Endodermal cell (in vitro differentiated cells): ENCODE data around the gene BPNT1. TPM values are rescaled to one million over a fixed set of nuclear protein-coding genes. Genes with fewer than 3 reads are reported as not detected.
A peak's percentile ranks its signal among the peaks of the same experiment; 100 is the strongest.
"Not testable (repeated sequence)": the region's sequence is repeated elsewhere in the genome, so short reads cannot be mapped to it uniquely, and the experiment has no call there.

Experiments used
- DNase-seq: peaks from one replicate; pipeline ENCODE4 v3.0.0-alpha.2; 2017
- H3K27ac ChIP-seq: 2 replicates; pipeline ENCODE4 v1.5.1; 2013; ENCODE audit warnings: mild to moderate bottlenecking, low read depth, low read length, moderate library complexity
- H3K27me3 ChIP-seq: 2 replicates; pipeline ENCODE4 v1.6.1; 2013; ENCODE audit warnings: mild to moderate bottlenecking, low read length, moderate library complexity; ENCODE audit not compliant: insufficient read depth, control insufficient read depth, poor library complexity, severe bottlenecking
- H3K36me3 ChIP-seq: 2 replicates; pipeline ENCODE4 v1.7.0; 2013; ENCODE audit warnings: mild to moderate bottlenecking, low read length, moderate library complexity; ENCODE audit not compliant: control insufficient read depth, insufficient read depth
- H3K4me1 ChIP-seq: one replicate; pipeline ENCODE4 v1.7.0; 2013; ENCODE audit warnings: low read length; ENCODE audit not compliant: control insufficient read depth, insufficient read depth
- H3K4me3 ChIP-seq: 2 replicates; pipeline ENCODE4 v1.5.1; 2013; ENCODE audit warnings: mild to moderate bottlenecking, low read length, moderate library complexity
- H3K9ac ChIP-seq: 2 replicates; pipeline ENCODE4 v1.6.1; 2013; ENCODE audit warnings: mild to moderate bottlenecking, low read length, moderate library complexity; ENCODE audit not compliant: poor library complexity, severe bottlenecking; ENCODE audit errors: extremely low read depth
- H3K9me3 ChIP-seq: 2 replicates; pipeline ENCODE4 v1.6.1; 2013; ENCODE audit warnings: mild to moderate bottlenecking, low read length, moderate library complexity; ENCODE audit not compliant: control insufficient read depth
- H3K27ac Mint-ChIP-seq: 2 replicates; pipeline ENCODE4 v1.8.0; 2020; ENCODE audit warnings: mixed read lengths
- H3K27me3 Mint-ChIP-seq: 2 replicates; pipeline ENCODE4 v1.8.0; 2021; ENCODE audit warnings: mild to moderate bottlenecking, mixed read lengths; ENCODE audit not compliant: insufficient read depth
- H3K36me3 Mint-ChIP-seq: 2 replicates; pipeline ENCODE4 v1.8.0; 2020; ENCODE audit warnings: low read depth, mixed read lengths
- H3K4me1 Mint-ChIP-seq: 2 replicates; pipeline ENCODE4 v1.8.0; 2020; ENCODE audit warnings: mixed read lengths
- H3K4me3 Mint-ChIP-seq: 2 replicates; pipeline ENCODE4 v1.8.0; 2020; ENCODE audit warnings: mild to moderate bottlenecking, moderate library complexity, mixed read lengths
- H3K9me3 Mint-ChIP-seq: 2 replicates; pipeline ENCODE4 v1.8.0; 2020; ENCODE audit warnings: mild to moderate bottlenecking, mixed read lengths
- CTCF ChIP-seq: fragments of 200-600 bp; sonication (generic); conservative IDR thresholded peaks from 2 replicates; pipeline ENCODE4 v1.5.0; 2021; ENCODE audit warnings: antibody characterized with exemption, mild to moderate bottlenecking
- WGBS, 2 experiments: methylation state at CpG; one replicate each; pipeline versions ENCODE4 v1.1.5 to v1.1.7; 2013; ENCODE audit warnings: missing lambda C conversion rate in 2 of 2, mixed read lengths in 1 of 2; ENCODE audit not compliant: insufficient coverage in 1 of 2, insufficient read length in 1 of 2; 5-methylcytosine and 5-hydroxymethylcytosine counted together
- total RNA-seq, 2 donors: library from RNA; stranded (reverse); fragmentation: NEBNext Ultra II Directional in 1 of 2; extraction: Animal tissue kit (Norgen Biotek cat#: 25700) in 1 of 2; gene quantifications; 2 replicates in 1 of 2; 3 replicates in 1 of 2; pipeline ENCODE4 v1.2.1, GENCODE V29; 2021

BPNT1 gene
- total RNA-seq, 2 donors from 2014 or later, result 13.1 to 15.6 TPM

GRCh38 chr1:220121791-220122530, 32.4 kb upstream of the BPNT1 start:
- no peaks in the 10 kb centered on the region for H3K9me3 Mint-ChIP-seq
- Histone ChIP-seq H3K27ac (no peak overlapping the region), H3K4me1 (no peaks in the 10 kb centered on the region), H3K36me3 (peaks cover 38% of the 10 kb centered on the region), H3K9me3 (no peaks in the 10 kb centered on the region), H3K27me3 (no peaks in the 10 kb centered on the region), H3K4me3 (no peak overlapping the region), H3K9ac (no peak overlapping the region)
- peaks cover 18% of the 10 kb centered on the region for H3K36me3 Mint-ChIP-seq
- no peak overlapping the region for H3K27ac Mint-ChIP-seq
- DNase-seq, result no peak
- H3K4me1 Mint-ChIP-seq, result peaks cover 8% of the 10 kb centered on the region
- H3K4me3 Mint-ChIP-seq, result no peak overlapping the region
- TF ChIP-seq CTCF, result no peak
- WGBS, 2 experiments, result 94 to 97% methylated on average over 6 to 8 of the region's 8 CpGs
- no peaks in the 10 kb centered on the region for H3K27me3 Mint-ChIP-seq

GRCh38 chr1:220119043-220119512, 29.5 kb upstream of the BPNT1 start:
- H3K27ac Mint-ChIP-seq, result no peak overlapping the region
- no peak overlapping the region for H3K9ac ChIP-seq
- H3K4me3 ChIP-seq, result no peak overlapping the region
- H3K27me3 ChIP-seq, result no peaks in the 10 kb centered on the region
- no peak overlapping the region for H3K27ac ChIP-seq
- H3K27me3 Mint-ChIP-seq, result no peaks in the 10 kb centered on the region
- H3K9me3 Mint-ChIP-seq, result no peaks in the 10 kb centered on the region
- WGBS, 2 experiments, result 96 to 97% methylated on average over 5 to 6 of the region's 6 CpGs
- TF ChIP-seq CTCF, result no peak
- H3K4me3 Mint-ChIP-seq, result no peak overlapping the region
- DNase-seq, result no peak
- peaks cover 32% of the 10 kb centered on the region for H3K36me3 Mint-ChIP-seq
- no peaks in the 10 kb centered on the region for H3K9me3 ChIP-seq
- peaks cover 4% of the 10 kb centered on the region for H3K4me1 Mint-ChIP-seq
- peaks cover 52% of the 10 kb centered on the region for H3K36me3 ChIP-seq
- H3K4me1 ChIP-seq, result no peaks in the 10 kb centered on the region

GRCh38 chr1:220113136-220113695, 23.6 kb upstream of the BPNT1 start:
- H3K27me3 Mint-ChIP-seq, result no peaks in the 10 kb centered on the region
- Histone ChIP-seq H3K4me3 (no peak overlapping the region), H3K36me3 (peaks cover 66% of the 10 kb centered on the region), H3K27ac (no peak overlapping the region), H3K9ac (no peak overlapping the region), H3K27me3 (no peaks in the 10 kb centered on the region), H3K9me3 (no peaks in the 10 kb centered on the region), H3K4me1 (no peaks in the 10 kb centered on the region)
- no peak overlapping the region for H3K27ac Mint-ChIP-seq
- no peaks in the 10 kb centered on the region for H3K9me3 Mint-ChIP-seq
- DNase-seq, result no peak
- H3K36me3 Mint-ChIP-seq, result peaks cover 63% of the 10 kb centered on the region
- peak; percentile 75 for TF ChIP-seq CTCF
- H3K4me1 Mint-ChIP-seq, result no peaks in the 10 kb centered on the region
- WGBS, 2 experiments, result 79 to 89% methylated on average over 5 of the region's 5 CpGs
- H3K4me3 Mint-ChIP-seq, result no peak overlapping the region

- not testable (repeated sequence) for H3K27me3 Mint-ChIP-seq, H3K27ac ChIP-seq, DNase-seq, H3K4me1 ChIP-seq, H3K27me3 ChIP-seq, H3K4me3 Mint-ChIP-seq, H3K4me3 ChIP-seq, H3K9me3 ChIP-seq, H3K9ac ChIP-seq, H3K27ac Mint-ChIP-seq, H3K9me3 Mint-ChIP-seq, H3K4me1 Mint-ChIP-seq
- WGBS, 2 experiments, result 80 to 95% methylated on average over 2 to 4 of the region's 4 CpGs
- peaks cover 66% of the 10 kb centered on the region for H3K36me3 Mint-ChIP-seq
- H3K36me3 ChIP-seq, result peaks cover 64% of the 10 kb centered on the region
Observed at GRCh38 chr1:220112600-220112999, 23.0 kb upstream of the BPNT1 start.

GRCh38 chr1:220110473-220110872, 20.9 kb upstream of the BPNT1 start:
- WGBS, 2 experiments, result 83 to 93% methylated on average over 3 to 6 of the region's 6 CpGs
- H3K9ac ChIP-seq, H3K27me3 ChIP-seq: not testable (repeated sequence)

More at GRCh38 chr1:220110473-220110872, 20.9 kb upstream of the BPNT1 start:
- H3K9me3 ChIP-seq, H3K9me3 Mint-ChIP-seq, H3K4me1 ChIP-seq, H3K27ac Mint-ChIP-seq, H3K4me3 Mint-ChIP-seq, DNase-seq, H3K4me3 ChIP-seq, H3K27ac ChIP-seq, H3K4me1 Mint-ChIP-seq, H3K27me3 Mint-ChIP-seq: not testable (repeated sequence)
- peaks cover 68% of the 10 kb centered on the region for H3K36me3 ChIP-seq
- H3K36me3 Mint-ChIP-seq, result peaks cover 67% of the 10 kb centered on the region
